Measurements from ENCODE around the gene SFXN5. TPM values are rescaled to one million over a fixed set of nuclear protein-coding genes. Genes with fewer than 3 reads are reported as not detected.

Gene SFXN5
- total RNA-seq, 3 donors from 2014 or later (not counting 1 experiment from before 2014, with no cell fraction given), result 15.3 to 22.3 (median 19.8) TPM

DNA sequence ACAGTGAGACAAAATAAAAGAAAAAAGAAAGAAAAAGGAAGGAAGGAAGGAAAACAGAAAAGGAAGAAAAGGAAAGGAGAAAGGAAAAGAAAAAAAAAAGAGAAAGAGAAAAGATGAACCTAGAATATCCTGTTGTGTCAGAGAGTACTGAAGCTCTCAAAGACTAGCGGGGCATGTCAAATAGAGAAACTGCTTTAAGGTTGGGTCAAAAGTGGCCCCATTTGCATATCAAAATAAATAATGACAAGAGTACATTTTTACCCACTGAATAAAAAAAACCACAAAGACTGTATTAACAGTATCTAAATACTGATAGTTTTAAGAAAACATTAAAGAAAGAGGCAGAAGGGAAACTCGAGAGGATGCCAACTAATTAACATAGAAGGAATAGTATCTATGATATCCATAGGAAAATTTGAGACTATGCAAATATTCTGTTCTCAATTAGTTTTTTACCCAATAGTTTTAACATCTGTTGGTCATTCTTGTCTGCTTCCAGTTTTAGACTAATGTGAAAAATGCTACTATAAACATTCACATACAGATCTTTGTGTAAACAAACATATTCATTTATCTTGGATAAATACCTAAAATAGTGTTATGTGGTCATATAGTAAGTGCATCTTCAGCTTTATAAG lies 53.2 kb downstream of the SFXN5 start:
- Mint-ChIP-seq H3K27me3 (ENCODE audit: low read depth in 2 of 2) (no peaks in the 10 kb centered on the region), H3K9me3 (no peaks in the 10 kb centered on the region), H3K4me3 (no peak overlapping the region), H3K27ac (no peak overlapping the region), H3K4me1 (no peaks in the 10 kb centered on the region), H3K36me3 (no peaks in the 10 kb centered on the region)
- Histone ChIP-seq H3K27ac (ENCODE audit: low read length) (no peak overlapping the region), H3K9me3 (ENCODE audit: control insufficient read depth, insufficient read depth, low read length) (no peaks in the 10 kb centered on the region), H3K4me3 (ENCODE audit: low read length) (no peak overlapping the region), H3K36me3 (ENCODE audit: control insufficient read depth, insufficient read depth, low read length) (peaks cover 2% of the 10 kb centered on the region), H3K27me3 (ENCODE audit: control insufficient read depth, insufficient read depth, low read length) (no peaks in the 10 kb centered on the region), H3K4me1 (ENCODE audit: control insufficient read depth, insufficient read depth, low read length) (no peaks in the 10 kb centered on the region)
- no peak for TF ChIP-seq CTCF (IDR thresholded peaks at IDR 0.05)
- intact Hi-C loops (cut with micrococcal nuclease), result no loop called here
- 100% methylated on average over 1 of the region's 2 CpGs for WGBS (ENCODE audit: insufficient coverage)
- DNase-seq, result no peak
- no peak for ATAC-seq

- no peaks in the 10 kb centered on the region for H3K27me3 Mint-ChIP-seq (ENCODE audit: low read depth in 2 of 2)
- WGBS (ENCODE audit: insufficient coverage), result 89% methylated on average over 3 of the region's 3 CpGs
- no peak overlapping the region for H3K27ac ChIP-seq (ENCODE audit: low read length)
- H3K4me3 ChIP-seq (ENCODE audit: low read length), result no peak overlapping the region
- H3K36me3 ChIP-seq (ENCODE audit: control insufficient read depth, insufficient read depth, low read length), result no peaks in the 10 kb centered on the region
- no peak overlapping the region for H3K4me3 Mint-ChIP-seq
- ATAC-seq (no peak), DNase-seq (no peak)
- no peak overlapping the region for H3K27ac Mint-ChIP-seq
- no peaks in the 10 kb centered on the region for H3K9me3 Mint-ChIP-seq
- intact Hi-C loops (cut with micrococcal nuclease), result no loop called here
- H3K4me1 Mint-ChIP-seq, result no peaks in the 10 kb centered on the region
- H3K9me3 ChIP-seq (ENCODE audit: control insufficient read depth, insufficient read depth, low read length), result no peaks in the 10 kb centered on the region
- no peaks in the 10 kb centered on the region for H3K4me1 ChIP-seq (ENCODE audit: control insufficient read depth, insufficient read depth, low read length)
- no peaks in the 10 kb centered on the region for H3K36me3 Mint-ChIP-seq
- TF ChIP-seq CTCF (IDR thresholded peaks at IDR 0.05), result no peak
- H3K27me3 ChIP-seq (ENCODE audit: control insufficient read depth, insufficient read depth, low read length), result no peaks in the 10 kb centered on the region
Observed at GRCh38 chr2:73013936-73014335, 57.6 kb downstream of the SFXN5 start.

- H3K27me3 Mint-ChIP-seq (ENCODE audit: low read depth in 2 of 2), result no peaks in the 10 kb centered on the region
- intact Hi-C loops (cut with micrococcal nuclease), result no loop called here
- no peaks in the 10 kb centered on the region for H3K4me1 Mint-ChIP-seq
- no peaks in the 10 kb centered on the region for H3K36me3 Mint-ChIP-seq
- 91% methylated on average over 7 of the region's 7 CpGs for WGBS (ENCODE audit: insufficient coverage)
- H3K27ac Mint-ChIP-seq, result no peak overlapping the region
- Histone ChIP-seq H3K4me3 (ENCODE audit: low read length) (no peak overlapping the region), H3K27ac (ENCODE audit: low read length) (no peak overlapping the region), H3K36me3 (ENCODE audit: control insufficient read depth, insufficient read depth, low read length) (no peaks in the 10 kb centered on the region), H3K27me3 (ENCODE audit: control insufficient read depth, insufficient read depth, low read length) (no peaks in the 10 kb centered on the region), H3K4me1 (ENCODE audit: control insufficient read depth, insufficient read depth, low read length) (no peaks in the 10 kb centered on the region), H3K9me3 (ENCODE audit: control insufficient read depth, insufficient read depth, low read length) (no peaks in the 10 kb centered on the region)
- no peak for ATAC-seq
- no peak overlapping the region for H3K4me3 Mint-ChIP-seq
- no peak for DNase-seq
- no peak for TF ChIP-seq CTCF (IDR thresholded peaks at IDR 0.05)
- H3K9me3 Mint-ChIP-seq, result no peaks in the 10 kb centered on the region
Observed at GRCh38 chr2:73009177-73009839, 62.2 kb downstream of the SFXN5 start.

DNA sequence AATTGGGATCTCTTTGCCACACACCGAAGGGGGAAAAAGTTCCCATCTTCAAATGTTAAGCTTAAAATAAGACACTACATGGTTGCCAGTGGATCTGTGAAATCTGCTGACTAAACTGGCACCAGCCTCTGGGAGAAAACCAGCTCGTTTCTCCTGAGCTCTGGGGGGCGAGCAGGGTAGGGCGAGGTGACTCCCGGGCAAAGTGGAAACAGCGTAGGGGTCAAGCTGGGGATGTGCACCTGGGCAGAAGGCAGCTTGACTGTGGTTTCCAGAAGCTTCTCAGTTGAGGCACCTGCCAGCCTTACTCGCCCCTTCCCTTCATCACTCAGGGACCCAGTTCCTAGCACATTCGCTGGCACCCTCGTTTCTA lies 62.8 kb downstream of the SFXN5 start:
- Histone ChIP-seq H3K4me3 (ENCODE audit: low read length) (no peak overlapping the region), H3K27ac (ENCODE audit: low read length) (no peak overlapping the region), H3K36me3 (ENCODE audit: control insufficient read depth, insufficient read depth, low read length) (no peaks in the 10 kb centered on the region), H3K27me3 (ENCODE audit: control insufficient read depth, insufficient read depth, low read length) (no peaks in the 10 kb centered on the region), H3K9me3 (ENCODE audit: control insufficient read depth, insufficient read depth, low read length) (no peaks in the 10 kb centered on the region), H3K4me1 (ENCODE audit: control insufficient read depth, insufficient read depth, low read length) (no peaks in the 10 kb centered on the region)
- no peak overlapping the region for H3K4me3 Mint-ChIP-seq
- no peaks in the 10 kb centered on the region for H3K4me1 Mint-ChIP-seq
- H3K27me3 Mint-ChIP-seq (ENCODE audit: low read depth in 2 of 2), result no peaks in the 10 kb centered on the region
- intact Hi-C loops (cut with micrococcal nuclease), result no loop called here
- DNase-seq (no peak), ATAC-seq (no peak)
- no peaks in the 10 kb centered on the region for H3K9me3 Mint-ChIP-seq
- TF ChIP-seq CTCF (IDR thresholded peaks at IDR 0.05), result no peak
- no peaks in the 10 kb centered on the region for H3K36me3 Mint-ChIP-seq
- H3K27ac Mint-ChIP-seq, result no peak overlapping the region
- WGBS (ENCODE audit: insufficient coverage), result 92% methylated on average over 9 of the region's 9 CpGs
